SU-DHL-6 (cell line): ENCODE data around the gene STRBP.

Experiments used
- H2AFZ ChIP-seq: fragments of 200-600 bp; sonication (generic); 2 replicates; pipeline ENCODE4 v1.6.1; 2014; ENCODE audit warnings: low read depth, mild to moderate bottlenecking, moderate library complexity, mixed read lengths, antibody characterized with exemption, low read length; ENCODE audit not compliant: severe bottlenecking
- H3F3A ChIP-seq: fragments of 200-600 bp; shearing (Covaris generic); 2 replicates; pipeline ENCODE4 v1.6.0; 2016; ENCODE audit warnings: antibody characterized with exemption, mild to moderate bottlenecking; ENCODE audit not compliant: insufficient read depth
- H3K27ac ChIP-seq: fragments of 200-600 bp; sonication (generic); 2 replicates; pipeline ENCODE4 v1.5.1; 2016; ENCODE audit warnings: low read depth, mild to moderate bottlenecking, low read length, moderate library complexity, mixed read lengths
- H3K27me3 ChIP-seq: fragments of 200-600 bp; sonication (generic), shearing (Covaris generic); 2 replicates; pipeline ENCODE4 v1.6.0; 2014; ENCODE audit warnings: mild to moderate bottlenecking, low read length
- H3K36me3 ChIP-seq: fragments of 200-600 bp; sonication (generic); 2 replicates; pipeline ENCODE4 v1.6.1; 2014; ENCODE audit warnings: mild to moderate bottlenecking, low read length, mixed read lengths
- H3K4me2 ChIP-seq: fragments of 300-600, 200-600 bp; shearing (Covaris generic), sonication (generic); 2 replicates; pipeline ENCODE4 v1.6.0; 2014; ENCODE audit warnings: low read length, low read depth, mild to moderate bottlenecking; ENCODE audit not compliant: poor library complexity, severe bottlenecking
- H3K4me3 ChIP-seq: fragments of 200-600 bp; sonication (generic); 2 replicates; pipeline ENCODE4 v1.5.1; 2014; ENCODE audit warnings: antibody characterized with exemption, low read length, mild to moderate bottlenecking, mixed read lengths; ENCODE audit not compliant: insufficient read depth, poor library complexity, severe bottlenecking
- H3K79me2 ChIP-seq: fragments of 200-600 bp; sonication (generic); 2 replicates; pipeline ENCODE4 v1.6.1; 2014; ENCODE audit warnings: mild to moderate bottlenecking, low read length, moderate library complexity; ENCODE audit not compliant: insufficient read depth
- H3K9ac ChIP-seq: fragments of 200-600 bp; sonication (generic); 2 replicates; pipeline ENCODE4 v1.7.0; 2014; ENCODE audit warnings: mild to moderate bottlenecking, low read length
- H3K9me2 ChIP-seq: fragments of 200-600 bp; sonication (generic); replicated peaks from 2 replicates; pipeline ENCODE4 v1.6.1; 2014; ENCODE audit warnings: low read length; ENCODE audit not compliant: insufficient read depth
- H3K9me3 ChIP-seq: fragments of 200-600 bp; sonication (generic); 2 replicates; pipeline ENCODE4 v1.6.1; 2014; ENCODE audit warnings: low read length, mixed read lengths; ENCODE audit not compliant: insufficient read depth
- H4K20me1 ChIP-seq: fragments of 200-600 bp; sonication (generic); 2 replicates; pipeline ENCODE4 v1.6.1; 2014; ENCODE audit warnings: low read depth, mild to moderate bottlenecking, antibody characterized with exemption, low read length, moderate library complexity, mixed read lengths
- CTCF ChIP-seq: fragments of 200-600 bp; sonication (generic); IDR thresholded peaks from one replicate; pipeline ENCODE4 v1.5.1; 2017; ENCODE audit warnings: antibody characterized with exemption, mild to moderate bottlenecking, low read length, moderate library complexity; ENCODE audit not compliant: insufficient read depth, poor library complexity, severe bottlenecking
- EZH2phosphoT487 ChIP-seq: fragments of 200-600 bp; sonication (generic), shearing (Covaris generic); conservative IDR thresholded peaks from 2 replicates; pipeline ENCODE4 v1.6.1; 2018; ENCODE audit warnings: mild to moderate bottlenecking, antibody characterized with exemption, low read length, moderate library complexity, mixed read lengths

STRBP gene

DNA sequence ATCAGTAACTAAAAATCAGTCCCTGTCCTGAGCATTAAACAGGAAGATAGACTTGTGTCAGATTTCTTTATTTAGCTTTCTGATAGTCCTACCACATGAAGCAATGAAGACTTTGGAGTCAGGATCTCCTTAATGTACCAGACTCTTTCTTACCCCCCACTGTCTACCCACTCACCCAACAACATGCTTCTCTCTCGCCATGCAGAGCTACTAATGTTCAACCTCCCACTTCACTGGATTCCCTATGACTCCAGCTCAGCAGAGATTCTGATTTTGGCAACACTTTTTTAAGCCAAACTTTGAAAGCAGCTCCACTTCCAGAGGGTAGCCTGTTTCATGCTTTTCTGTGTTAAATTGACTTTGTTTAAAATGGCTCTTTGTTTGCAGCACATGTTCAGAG, 184.1 kb downstream of the STRBP start:
- Histone ChIP-seq H3K79me2 (no peaks in the 10 kb centered on the region), H3K27ac (no peak overlapping the region), H3F3A (no peaks in the 10 kb centered on the region), H4K20me1 (no peaks in the 10 kb centered on the region), H3K9me3 (no peaks in the 10 kb centered on the region), H3K9me2 (no peaks in the 10 kb centered on the region), H3K4me2 (no peak overlapping the region), H3K4me3 (no peak overlapping the region), H3K9ac (no peak overlapping the region), H3K27me3 (no peaks in the 10 kb centered on the region), H3K36me3 (no peaks in the 10 kb centered on the region), H2AFZ (no peak overlapping the region)
- TF ChIP-seq CTCF = no peak
- TF ChIP-seq EZH2phosphoT487 = no peak

GRCh38 chr9:123083680-123084079, 184.7 kb downstream of the STRBP start:
- H3K9me3 ChIP-seq = no peaks in the 10 kb centered on the region
- no peak for TF ChIP-seq CTCF
- no peak overlapping the region for H3K9ac ChIP-seq
- no peaks in the 10 kb centered on the region for H3K79me2 ChIP-seq
- no peak overlapping the region for H2AFZ ChIP-seq
- H3K27ac ChIP-seq = no peak overlapping the region
- no peaks in the 10 kb centered on the region for H3K27me3 ChIP-seq
- no peak overlapping the region for H3K4me2 ChIP-seq
- H3K4me3 ChIP-seq = no peak overlapping the region
- H3K9me2 ChIP-seq = no peaks in the 10 kb centered on the region
- no peaks in the 10 kb centered on the region for H3F3A ChIP-seq
- no peaks in the 10 kb centered on the region for H3K36me3 ChIP-seq
- H4K20me1 ChIP-seq = no peaks in the 10 kb centered on the region

DNA sequence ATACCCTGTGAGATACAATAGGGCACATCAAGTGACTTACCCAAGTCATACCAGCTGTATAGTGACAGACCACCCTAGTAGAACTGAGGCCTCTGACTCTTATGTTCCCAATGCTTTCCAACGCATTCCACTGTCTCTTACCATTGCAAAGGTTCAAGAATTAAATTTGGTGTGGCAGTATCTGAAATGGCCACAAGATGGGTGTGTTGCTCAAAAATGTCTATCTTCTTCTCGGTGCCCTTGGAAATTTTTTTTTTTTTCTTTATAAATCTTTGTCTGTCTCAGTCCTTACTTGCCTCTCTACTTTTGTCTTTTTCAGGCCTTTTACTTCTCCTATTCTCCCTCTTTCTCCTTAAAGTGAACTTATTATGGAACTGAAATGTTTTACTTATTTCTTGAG, 186.6 kb downstream of the STRBP start:
- peaks cover 5% of the 10 kb centered on the region; the same call in 1 of the 2 replicates for H3F3A ChIP-seq
- H3K4me2 ChIP-seq = no peak overlapping the region
- no peak overlapping the region for H3K4me3 ChIP-seq
- H2AFZ ChIP-seq = no peak overlapping the region
- no peaks in the 10 kb centered on the region for H4K20me1 ChIP-seq
- no peaks in the 10 kb centered on the region for H3K9me2 ChIP-seq
- H3K27me3 ChIP-seq = no peaks in the 10 kb centered on the region
- H3K9ac ChIP-seq = no peak overlapping the region
- no peak overlapping the region for H3K27ac ChIP-seq
- no peaks in the 10 kb centered on the region for H3K36me3 ChIP-seq
- TF ChIP-seq EZH2phosphoT487 (no peak), CTCF (peak; percentile 61)
- H3K9me3 ChIP-seq = no peaks in the 10 kb centered on the region
- no peaks in the 10 kb centered on the region for H3K79me2 ChIP-seq

DNA sequence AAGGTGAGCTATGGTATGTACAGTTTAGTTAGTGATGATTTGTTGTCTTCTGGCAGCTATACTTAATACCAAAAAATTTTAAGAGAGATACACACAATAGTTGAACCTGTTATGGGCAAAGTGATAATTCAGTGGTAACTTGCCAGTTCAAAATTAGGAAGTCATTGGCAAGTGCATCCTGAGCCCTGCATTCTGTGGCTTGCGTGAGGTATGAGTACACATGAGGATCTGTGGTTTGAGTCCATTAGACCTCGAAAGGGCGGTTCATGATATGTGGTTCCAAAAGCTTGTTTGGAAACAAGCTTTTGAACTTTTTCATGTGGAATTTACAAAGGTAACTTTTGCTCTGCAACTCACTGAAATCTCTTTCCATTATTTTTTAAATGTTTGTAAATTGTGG, 187.9 kb downstream of the STRBP start:
- Histone ChIP-seq H3K9ac (no peak overlapping the region), H3K27ac (no peak overlapping the region), H3F3A (peaks cover 5% of the 10 kb centered on the region; the same call in 1 of the 2 replicates), H3K79me2 (no peaks in the 10 kb centered on the region), H3K9me2 (no peaks in the 10 kb centered on the region), H3K4me3 (no peak overlapping the region), H3K4me2 (no peak overlapping the region), H3K9me3 (no peaks in the 10 kb centered on the region), H2AFZ (no peak overlapping the region), H4K20me1 (no peaks in the 10 kb centered on the region), H3K27me3 (no peaks in the 10 kb centered on the region), H3K36me3 (0 out of 2 replicates have a peak, but pooled peaks cover 9% of the 10 kb centered on the region)
- no peak for TF ChIP-seq EZH2phosphoT487
- no peak for TF ChIP-seq CTCF
